ENCODE measurements around the gene ELAVL4.

GRCh38 chr1:50174101-50174500, 65.4 kb downstream of the ELAVL4 start:
- TF ChIP-seq JUND (IDR thresholded peaks at IDR 0.05; ENCODE audit: low read length) = no peak
- TF ChIP-seq RFX5 (IDR thresholded peaks at IDR 0.05; ENCODE audit: borderline replicate concordance, low read depth, low read length) = no peak
- no peak for TF ChIP-seq HDAC2 (IDR thresholded peaks at IDR 0.05; ENCODE audit: borderline replicate concordance in 1 of 2, low read depth in 2 of 2, low read length in 2 of 2)
- TF ChIP-seq HDAC6 (IDR thresholded peaks at IDR 0.05; ENCODE audit: low read depth, low read length) = no peak
- no peak for TF ChIP-seq CBX8 (IDR thresholded peaks at IDR 0.05; ENCODE audit: borderline replicate concordance, low read depth, low read length)
- TF ChIP-seq POLR2A (IDR thresholded peaks at IDR 0.05; ENCODE audit: control extremely low read depth in 1 of 2, low read depth in 2 of 2, low read length in 2 of 2) = no peak
- no peak for TF ChIP-seq TAF1 (IDR thresholded peaks at IDR 0.05; ENCODE audit: low read depth, low read length)
